Neural cell (in vitro differentiated cells): ENCODE measurements around the gene NLRP6.

Source experiments
- CTCF ChIP-seq: fragments of 450-650 bp; IDR thresholded peaks from 2 replicates; pipeline ENCODE4 v1.5.1; 2014; ENCODE audit warnings: antibody characterized with exemption, mild to moderate bottlenecking, moderate library complexity; ENCODE audit not compliant: poor library complexity, severe bottlenecking
- EP300 ChIP-seq: fragments of 450-650 bp; conservative IDR thresholded peaks from 2 replicates; pipeline ENCODE4 v1.6.1; 2014; ENCODE audit warnings: antibody characterized with exemption, mild to moderate bottlenecking, moderate library complexity; ENCODE audit not compliant: poor library complexity, severe bottlenecking
- EZH2 ChIP-seq: fragments of 200-600, 300-800 bp; shearing (Covaris generic), sonication (generic); IDR thresholded peaks from 2 replicates; pipeline ENCODE4 v1.6.1; 2014; ENCODE audit warnings: antibody characterized with exemption, low read length, borderline replicate concordance, mild to moderate bottlenecking; ENCODE audit not compliant: insufficient read depth, poor library complexity, severe bottlenecking
- RAD21 ChIP-seq: fragments of 450-650 bp; conservative IDR thresholded peaks from 2 replicates; pipeline ENCODE4 v1.6.1; 2014; ENCODE audit warnings: antibody characterized with exemption, mild to moderate bottlenecking, moderate library complexity
- REST ChIP-seq: IDR thresholded peaks from 2 replicates; pipeline ENCODE4 v1.6.1; 2012; ENCODE audit warnings: borderline replicate concordance
- SMC3 ChIP-seq: fragments of 450-650 bp; conservative IDR thresholded peaks from 2 replicates; pipeline ENCODE4 v1.6.1; 2014; ENCODE audit warnings: antibody characterized with exemption, mild to moderate bottlenecking, moderate library complexity; ENCODE audit not compliant: poor library complexity

GRCh38 chr11:249062-249461 is 29.1 kb upstream of the NLRP6 start:
- TF ChIP-seq CTCF (no peak), REST (no peak), EZH2 (no peak), RAD21 (no peak), EP300 (no peak), SMC3 (no peak)
